Measurements from ENCODE around the gene CRABP2.

- TF ChIP-seq, protein P1, sequence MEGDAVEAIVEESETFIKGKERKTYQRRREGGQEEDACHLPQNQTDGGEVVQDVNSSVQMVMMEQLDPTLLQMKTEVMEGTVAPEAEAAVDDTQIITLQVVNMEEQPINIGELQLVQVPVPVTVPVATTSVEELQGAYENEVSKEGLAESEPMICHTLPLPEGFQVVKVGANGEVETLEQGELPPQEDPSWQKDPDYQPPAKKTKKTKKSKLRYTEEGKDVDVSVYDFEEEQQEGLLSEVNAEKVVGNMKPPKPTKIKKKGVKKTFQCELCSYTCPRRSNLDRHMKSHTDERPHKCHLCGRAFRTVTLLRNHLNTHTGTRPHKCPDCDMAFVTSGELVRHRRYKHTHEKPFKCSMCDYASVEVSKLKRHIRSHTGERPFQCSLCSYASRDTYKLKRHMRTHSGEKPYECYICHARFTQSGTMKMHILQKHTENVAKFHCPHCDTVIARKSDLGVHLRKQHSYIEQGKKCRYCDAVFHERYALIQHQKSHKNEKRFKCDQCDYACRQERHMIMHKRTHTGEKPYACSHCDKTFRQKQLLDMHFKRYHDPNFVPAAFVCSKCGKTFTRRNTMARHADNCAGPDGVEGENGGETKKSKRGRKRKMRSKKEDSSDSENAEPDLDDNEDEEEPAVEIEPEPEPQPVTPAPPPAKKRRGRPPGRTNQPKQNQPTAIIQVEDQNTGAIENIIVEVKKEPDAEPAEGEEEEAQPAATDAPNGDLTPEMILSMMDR (IDR thresholded peaks at IDR 0.05; ENCODE audit: borderline replicate concordance, extremely low read depth, low read length, poor library complexity, severe bottlenecking): no peak
- no peak for TF ChIP-seq EZH2 (IDR thresholded peaks at IDR 0.05; ENCODE audit: borderline replicate concordance, low read depth, low read length, severe bottlenecking)
These were observed 7.2 kb upstream of the CRABP2 start for GRCh38 chr1:156712626-156713025.
